K562 (cell line): Measurements from ENCODE around the gene SAMD9L. TPM values are rescaled to one million over a fixed set of nuclear protein-coding genes. Genes with fewer than 3 reads are reported as not detected.
A peak's percentile ranks its signal among the peaks of the same experiment; 100 is the strongest.

Experiments used
- ATAC-seq: fragments of 200-7000 bp; cut with Tn5 transposase; 3 replicates; pipeline ENCODE4 v1.9.1; 2020; ENCODE audit warnings: moderate library complexity
- BruUV-seq: library from RNA; stranded (reverse); fragments of 400-500 nt; replicated peaks from 2 replicates; lab custom pipeline; 2021; lab: Mats Ljungman, UMichigan
- CTCF ChIA-PET: fragments of 300-600 bp; formaldehyde crosslinking; extraction: SDS; loops from one replicate; lab custom pipeline; 2021; ENCODE audit warnings: low intra/inter-chr PET ratio; lab: Yijun Ruan, JAX
- POLR2A ChIA-PET: fragments of 300-600, 350-650 bp; sonication (Branson Sonifier 250); formaldehyde crosslinking; extraction: SDS; loops from one replicate; lab custom pipeline; 2021; ENCODE audit warnings: antibody characterized with exemption, inconsistent platforms; lab: Yijun Ruan, JAX
- DNase-seq, 4 experiments: peaks; one replicate each; pipeline versions ENCODE4 v3.0.0 to v3.0.0-alpha.2; 2011 to 2018; ENCODE audit warnings: low spot score in 3 of 4, mixed read lengths in 3 of 4; ENCODE audit errors: extremely low read depth in 1 of 4
- FAIRE-seq: peaks from 2 replicates; lab custom pipeline; 2011; peaks lifted over from hg19 to GRCh38; lab: Jason Lieb, UNC
- H2AFZ ChIP-seq: 2 replicates; pipeline ENCODE4 v1.6.0; 2011; ENCODE audit warnings: low read depth, low read length, control low read depth, inconsistent platforms
- H3K27ac ChIP-seq: fragments of 200-600 bp; 3 replicates; pipeline ENCODE4 v1.8.0; 2011; ENCODE audit warnings: low read depth, mild to moderate bottlenecking, control low read depth, inconsistent platforms, low read length, moderate library complexity, mixed read lengths; ENCODE audit errors: extremely low read depth
- H3K27me3 ChIP-seq, 2 experiments: fragments of 300-600 bp in 1 of 2; 2 replicates in 1 of 2; 3 replicates in 1 of 2; pipeline versions ENCODE4 v1.6.0 to v1.8.0; 2011; ENCODE audit warnings: inconsistent platforms in 2 of 2, low read length in 2 of 2, mild to moderate bottlenecking in 1 of 2, mixed read lengths in 1 of 2, moderate library complexity in 1 of 2; ENCODE audit not compliant: control insufficient read depth in 2 of 2, insufficient read depth in 2 of 2
- H3K36me3 ChIP-seq: fragments of 300-600 bp; 3 replicates; pipeline ENCODE4 v1.8.0; 2011; ENCODE audit warnings: mild to moderate bottlenecking, low read length, inconsistent platforms; ENCODE audit not compliant: control insufficient read depth, insufficient read depth
- H3K4me1 ChIP-seq, 2 experiments: fragments of 200-600 bp in 1 of 2; replicated peaks in 1 of 2; 2 replicates in 1 of 2; 3 replicates in 1 of 2; pipeline versions ENCODE4 v1.5.1 to v1.8.0; 2011; ENCODE audit warnings: inconsistent platforms in 2 of 2, low read length in 2 of 2, mild to moderate bottlenecking in 1 of 2, mixed read lengths in 1 of 2, moderate library complexity in 1 of 2; ENCODE audit not compliant: control insufficient read depth in 2 of 2, insufficient read depth in 2 of 2
- H3K4me2 ChIP-seq: 2 replicates; pipeline ENCODE4 v1.6.1; 2011; ENCODE audit warnings: low read length, control low read depth, inconsistent platforms, mixed read lengths; ENCODE audit not compliant: insufficient read depth
- H3K4me3 ChIP-seq: fragments of 200-600 bp; sonication (generic), shearing (Covaris generic); 2 replicates; pipeline ENCODE4 v1.5.1; 2016; ENCODE audit warnings: control low read depth, inconsistent platforms
- H3K79me2 ChIP-seq: fragments of 200-600 bp; 3 replicates; pipeline ENCODE4 v1.8.0; 2011; ENCODE audit warnings: low read length, inconsistent platforms; ENCODE audit not compliant: control insufficient read depth, insufficient read depth
- H3K9ac ChIP-seq, 2 experiments: 2 replicates each; pipeline versions ENCODE4 v1.6.0 to v1.6.1; 2011; ENCODE audit warnings: low read depth in 2 of 2, low read length in 2 of 2, control low read depth in 1 of 2, inconsistent platforms in 1 of 2, mild to moderate bottlenecking in 1 of 2, mixed read lengths in 1 of 2; ENCODE audit not compliant: insufficient read depth in 1 of 2
- H3K9me1 ChIP-seq: one replicate; pipeline ENCODE4 v1.6.0; 2011; ENCODE audit warnings: inconsistent platforms, mild to moderate bottlenecking, low read length, moderate library complexity; ENCODE audit not compliant: control insufficient read depth, insufficient read depth
- H3K9me3 ChIP-seq: replicated peaks from 2 replicates; pipeline ENCODE4 v1.5.1; 2011; ENCODE audit warnings: low read depth, low read length, inconsistent platforms; ENCODE audit not compliant: control insufficient read depth, insufficient read depth
- H4K20me1 ChIP-seq: replicated peaks from 2 replicates; pipeline ENCODE4 v1.6.1; 2011; ENCODE audit warnings: low read length, inconsistent platforms, mixed read lengths; ENCODE audit not compliant: control insufficient read depth, insufficient read depth
- ATF3 ChIP-seq, 2 experiments: fragments of 450-650 bp in 1 of 2; sonication (generic) in 1 of 2; formaldehyde crosslinking in 1 of 2; IDR thresholded peaks in 1 of 2; conservative IDR thresholded peaks in 1 of 2; 2 replicates each; pipeline versions ENCODE4 v1.6.1 to v1.8.1; 2016 to 2023; ENCODE audit warnings: mild to moderate bottlenecking in 2 of 2, moderate library complexity in 2 of 2, inconsistent platforms in 1 of 2, missing genetic modification reagents in 1 of 2
- ATF7 ChIP-seq: fragments of 450-650 bp; IDR thresholded peaks from 2 replicates; pipeline ENCODE4 v1.7.1; 2014; ENCODE audit warnings: mild to moderate bottlenecking, moderate library complexity
- BACH1 ChIP-seq: fragments of 200-800 bp; sonication (Bioruptor generic); IDR thresholded peaks from 2 replicates; pipeline ENCODE4 v1.6.1; 2016; ENCODE audit warnings: missing genetic modification characterization, missing compliant biosample characterization
- FOS ChIP-seq: IDR thresholded peaks from 3 replicates; pipeline ENCODE4 v1.6.1; 2011; ENCODE audit not compliant: insufficient read length; ENCODE audit errors: extremely low read depth
- FOXJ2 ChIP-seq: fragments of 200-800 bp; sonication (Bioruptor generic); IDR thresholded peaks from 2 replicates; pipeline ENCODE4 v1.6.1; 2016; ENCODE audit warnings: missing genetic modification characterization, missing compliant biosample characterization
- MEF2D ChIP-seq: conservative IDR thresholded peaks from 2 replicates; pipeline ENCODE4 v1.6.1; 2016; ENCODE audit warnings: low read depth, missing genetic modification characterization, missing compliant biosample characterization
- NR2C1 ChIP-seq, 2 experiments: fragments of 450-650 bp; IDR thresholded peaks; 2 replicates each; pipeline ENCODE4 v1.6.1; 2017; ENCODE audit warnings: mild to moderate bottlenecking in 2 of 2, antibody characterized with exemption in 1 of 2, inconsistent platforms in 1 of 2, missing compliant biosample characterization in 1 of 2, missing genetic modification characterization in 1 of 2
- NR3C1 ChIP-seq: sonication (generic); formaldehyde crosslinking; IDR thresholded peaks from 2 replicates; pipeline ENCODE4 v1.8.1; 2022; ENCODE audit warnings: missing genetic modification reagents
- PCBP1 ChIP-seq: fragments of 200-400 bp; formaldehyde crosslinking; IDR thresholded peaks from 2 replicates; pipeline ENCODE4 v1.6.1; 2018; ENCODE audit warnings: mild to moderate bottlenecking, low read depth, low read length; ENCODE audit not compliant: poor library complexity, severe bottlenecking
- SMAD2 ChIP-seq: fragments of 150-350 bp; IDR thresholded peaks from 2 replicates; pipeline ENCODE4 v1.6.1; 2014; ENCODE audit warnings: low read depth, mild to moderate bottlenecking, low read length
- ZNF644 ChIP-seq: fragments of 200-800 bp; sonication (Bioruptor generic); IDR thresholded peaks from 2 replicates; pipeline ENCODE4 v1.6.1; 2016; ENCODE audit warnings: low read depth, missing genetic modification characterization, missing compliant biosample characterization
- WGBS: fragments of 100-300 bp; shearing (Covaris generic); methylation state at CpG from one replicate; pipeline ENCODE4 v1.1.6; 2016; ENCODE audit warnings: low coverage, mixed read lengths; ENCODE audit not compliant: insufficient coverage; ENCODE audit errors: missing lambda C conversion rate; 5-methylcytosine and 5-hydroxymethylcytosine counted together
- in situ Hi-C: fragments of 300-500 bp; cut with MboI; formaldehyde crosslinking; loops from 4 replicates; pipeline ENCODE4 v1.15.0; 2018; ENCODE audit warnings: inconsistent platforms, mixed read lengths
- intact Hi-C: fragments of 100-400 bp; cut with micrococcal nuclease; formaldehyde crosslinking; loops from 2 replicates; pipeline ENCODE4 v1.14.2; 2022
- polyA plus RNA-seq, 8 experiments: library from polyadenylated mRNA; depleted of rRNA in 4 of 8; stranded (reverse) in 5 of 8; unstranded in 3 of 8; fragments of >200 nt; fragmentation: Nextera tagmentation in 2 of 8; fragmentation: Illumina TruSeq in 1 of 8; extraction: Ambion mirVana in 2 of 8; extraction: Trizol in 1 of 8; gene quantifications; 2 replicates each; pipeline versions ENCODE4 v1.2.1 to v1.2.3, GENCODE V29; 2011 to 2014; ENCODE audit warnings: inconsistent platforms in 1 of 8, missing spikeins in 1 of 8
- total RNA-seq, 7 experiments: library from RNA; depleted of rRNA in 6 of 7; stranded (reverse); fragments of >200 nt in 6 of 7; fragmentation: Illumina TruSeq in 2 of 7; extraction: Trizol in 2 of 7; gene quantifications; 2 replicates each; pipeline versions ENCODE4 v1.2.1 to v1.2.3, GENCODE V29; 2011 to 2021; ENCODE audit warnings: low replicate concordance in 1 of 7

The SAMD9L gene
- total and polyA plus RNA-seq, 9 of the 15 experiments (the other 6 are each of a cell fraction or from before 2014, with no cell fraction given): 0.15 to 1.0 (median 0.48) TPM

- Histone ChIP-seq H3K4me2 (no peak overlapping the region), H3K27me3 (no peaks in the 10 kb centered on the region), H3K9me3 (no peaks in the 10 kb centered on the region), H3K4me1 (no peaks in the 10 kb centered on the region), H3K36me3 (no peaks in the 10 kb centered on the region), H3K27ac (no peak overlapping the region), H3K4me3 (no peak overlapping the region), H3K9me1 (no peaks in the 10 kb centered on the region), H4K20me1 (no peaks in the 10 kb centered on the region)
- BruUV-seq: no TSS peak
- in situ Hi-C loops: no loop called here
- ChIA-PET POLR2A (no interaction called here), CTCF (no interaction called here)
- FAIRE-seq (no peak), ATAC-seq (no peak)
- peak; percentile 63 for TF ChIP-seq ATF3 (IDR thresholded peaks at IDR 0.05)
- no peak for TF ChIP-seq ATF3 (CRISPR knock-in tag; conservative IDR thresholded peaks at IDR 0.05)
- TF ChIP-seq NR2C1 (IDR thresholded peaks at IDR 0.05): no peak
- TF ChIP-seq NR2C1 (tag; IDR thresholded peaks at IDR 0.05): no peak
- peak; percentile 56; the same call in 1 of the 2 replicates for TF ChIP-seq ATF7
- TF ChIP-seq, all 486 proteins: peak for 2
- Histone ChIP-seq H2AFZ (no peak overlapping the region), H3K9ac (no peak overlapping the region), H3K79me2 (no peaks in the 10 kb centered on the region)
- intact Hi-C loops: no loop called here
- WGBS: 0% methylated on average over 3 of the region's 3 CpGs
- no peak for DNase-seq
Observed at GRCh38 chr7:93159490-93159889, 11.3 kb upstream of the SAMD9L start.

GRCh38 chr7:93156884-93157283 is 8.7 kb upstream of the SAMD9L start:
- Histone ChIP-seq H3K27me3 (no peaks in the 10 kb centered on the region), H3K36me3 (no peaks in the 10 kb centered on the region), H3K79me2 (no peaks in the 10 kb centered on the region), H3K9me1 (no peaks in the 10 kb centered on the region), H4K20me1 (no peaks in the 10 kb centered on the region), H3K27ac (no peak overlapping the region), H3K4me3 (no peak overlapping the region), H3K9ac (no peak overlapping the region)
- intact Hi-C loops (no loop called here), in situ Hi-C loops (no loop called here)
- no TSS peak for BruUV-seq
- no peak for ATAC-seq
- FAIRE-seq: no peak
- TF ChIP-seq NR3C1: no peak
- TF ChIP-seq FOS: no peak
- TF ChIP-seq PCBP1: no peak
- TF ChIP-seq FOXJ2 (tag): no peak
- no peak for TF ChIP-seq ZNF644 (tag)
- no peak for TF ChIP-seq BACH1
- no peak for TF ChIP-seq SMAD2
- no peak for TF ChIP-seq MEF2D
- TF ChIP-seq, all 486 proteins: peak for 0
- no peaks in the 10 kb centered on the region for H3K4me1 ChIP-seq
- no peak for DNase-seq
- no peaks in the 10 kb centered on the region for H3K9me3 ChIP-seq
- ChIA-PET CTCF (no interaction called here), POLR2A (interaction anchor here (0.6 kb wide), 2 partner anchors 31 to 439 kb away, joined by 3 read pairs; no protein-coding TSS in a partner anchor)
- no peak overlapping the region for H2AFZ ChIP-seq
- 7% methylated on average over 1 of the region's 1 CpG for WGBS
- H3K4me2 ChIP-seq: no peak overlapping the region
